Skeletal muscle tissue (tissue), 4 donors: ENCODE data around the gene LAMA2. TPM values are rescaled to one million over a fixed set of nuclear protein-coding genes. Genes with fewer than 3 reads are reported as not detected.

Experiments used
- H3K27ac ChIP-seq: one replicate; pipeline ENCODE4 v1.7.0; 2013; ENCODE audit warnings: mild to moderate bottlenecking, low read depth, low read length, inconsistent platforms
- H3K27me3 ChIP-seq, 3 donors: one replicate each; pipeline ENCODE4 v1.7.0; 2013; ENCODE audit warnings: low read length in 3 of 3; ENCODE audit not compliant: control insufficient read depth in 3 of 3, insufficient read depth in 3 of 3
- H3K36me3 ChIP-seq, 3 donors: one replicate each; pipeline ENCODE4 v1.7.0; 2013; ENCODE audit warnings: low read length in 3 of 3; ENCODE audit not compliant: control insufficient read depth in 3 of 3, insufficient read depth in 3 of 3
- H3K4me1 ChIP-seq, 3 donors: one replicate each; pipeline ENCODE4 v1.7.0; 2013; ENCODE audit warnings: low read length in 3 of 3, mild to moderate bottlenecking in 3 of 3; ENCODE audit not compliant: control insufficient read depth in 3 of 3, insufficient read depth in 3 of 3
- H3K4me3 ChIP-seq, 3 donors: one replicate each; pipeline ENCODE4 v1.7.0; 2013; ENCODE audit warnings: low read length in 3 of 3
- H3K9ac ChIP-seq, 3 donors: one replicate each; pipeline ENCODE4 v1.7.0; 2013; ENCODE audit warnings: low read length in 3 of 3, mild to moderate bottlenecking in 3 of 3, moderate library complexity in 2 of 3, low read depth in 1 of 3
- H3K9me3 ChIP-seq, 3 donors: one replicate each; pipeline ENCODE4 v1.7.0; 2013; ENCODE audit warnings: low read length in 3 of 3; ENCODE audit not compliant: control insufficient read depth in 3 of 3
- total RNA-seq: library from RNA; depleted of rRNA; stranded (reverse); fragments of >200 nt; gene quantifications from one replicate; pipeline ENCODE4 v1.2.3, GENCODE V29; 2014
- donor health status: Osteomylitis.

The LAMA2 gene
- total RNA-seq, 1 donor from 2014 or later: 187 TPM

DNA sequence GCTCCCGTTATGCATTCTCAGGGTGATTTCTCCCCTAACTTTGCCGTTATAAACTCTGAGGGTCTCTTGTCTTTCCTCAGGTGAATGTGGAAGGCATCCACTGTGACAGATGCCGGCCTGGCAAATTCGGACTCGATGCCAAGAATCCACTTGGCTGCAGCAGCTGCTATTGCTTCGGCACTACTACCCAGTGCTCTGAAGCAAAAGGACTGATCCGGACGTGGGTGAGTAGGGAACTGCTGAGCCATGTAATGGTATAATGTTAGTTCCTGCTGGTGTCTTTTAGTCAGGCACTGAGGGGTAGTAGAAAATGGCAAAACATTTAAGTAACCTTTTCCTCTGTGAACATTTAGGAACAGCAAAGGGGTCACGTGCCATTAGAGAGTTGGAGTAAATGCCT lies 431.6 kb downstream of the LAMA2 start:
- no peak overlapping the region for H3K9ac ChIP-seq
- no peaks in the 10 kb centered on the region for H3K27me3 ChIP-seq
- no peaks in the 10 kb centered on the region for H3K36me3 ChIP-seq
- H3K4me3 ChIP-seq: no peak overlapping the region
- no peaks in the 10 kb centered on the region for H3K4me1 ChIP-seq
- no peaks in the 10 kb centered on the region for H3K9me3 ChIP-seq
- H3K27ac ChIP-seq: no peak overlapping the region

DNA sequence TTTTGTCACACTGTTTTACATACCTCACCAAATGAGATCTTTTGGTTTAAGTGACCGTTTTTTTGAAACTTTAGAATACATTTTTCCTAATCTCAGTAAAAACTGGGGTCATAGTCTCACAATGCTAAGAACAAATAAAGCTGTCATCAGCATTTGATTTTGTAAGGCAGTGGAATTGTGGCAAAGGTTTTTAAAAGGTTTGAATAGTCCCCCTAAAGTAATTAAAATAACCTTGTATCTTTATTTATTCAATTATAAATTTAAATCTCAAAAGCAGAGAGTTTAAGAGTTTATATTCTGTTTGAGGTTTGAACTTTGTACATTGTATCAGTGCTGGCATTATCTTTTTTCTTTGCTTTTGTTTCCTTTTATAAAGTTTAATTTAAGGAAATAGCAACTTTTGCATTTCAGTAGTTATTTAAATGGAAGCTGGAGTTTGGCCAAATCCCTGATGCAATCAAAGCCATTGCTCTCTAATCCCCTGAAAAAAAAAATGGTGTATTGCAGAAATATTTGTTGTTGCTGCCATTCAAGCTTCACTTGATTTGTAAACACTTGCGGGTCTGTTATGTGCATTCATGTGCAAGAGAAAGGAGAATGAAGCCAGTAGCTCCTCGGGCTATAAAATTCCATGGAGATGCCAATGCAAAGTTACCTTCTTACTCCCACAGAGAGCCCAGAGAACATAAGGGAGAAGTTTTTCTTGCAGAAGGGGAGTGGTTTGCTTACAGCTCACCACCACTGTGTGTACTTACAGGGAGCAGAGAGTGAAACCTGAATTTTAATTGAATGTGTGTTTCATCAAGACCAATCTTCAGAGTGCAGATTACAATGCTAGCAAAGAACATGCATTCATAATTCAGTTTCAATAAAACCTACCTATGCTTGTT lies 435.2 kb downstream of the LAMA2 start:
- Histone ChIP-seq H3K9ac (no peak overlapping the region), H3K9me3 (no peaks in the 10 kb centered on the region), H3K27me3 (no peaks in the 10 kb centered on the region), H3K36me3 (peaks cover 0 to 5% (median 0%) of the 10 kb centered on the region in 3 donors), H3K27ac (no peak overlapping the region), H3K4me1 (no peaks in the 10 kb centered on the region), H3K4me3 (no peak overlapping the region)

DNA sequence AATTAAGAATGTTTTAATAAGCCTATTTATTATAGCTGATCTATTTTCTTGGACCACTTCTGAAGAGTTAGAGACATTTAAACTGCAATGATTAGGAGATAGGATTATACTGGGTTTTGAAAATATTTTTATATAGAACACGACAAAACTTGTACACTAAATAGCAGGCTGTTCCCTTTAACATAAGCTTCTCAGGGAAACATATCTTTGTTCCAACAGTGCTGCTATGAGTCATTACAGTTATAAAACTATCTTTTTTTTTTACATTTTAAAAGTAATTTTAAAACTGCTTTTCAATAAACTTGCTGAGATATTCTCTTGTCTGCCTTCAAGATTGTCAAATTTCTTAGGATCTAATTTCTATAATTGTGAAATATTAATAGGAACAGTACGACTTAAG lies 438.0 kb downstream of the LAMA2 start:
- Histone ChIP-seq H3K27me3 (no peaks in the 10 kb centered on the region), H3K9me3 (no peaks in the 10 kb centered on the region), H3K4me1 (no peaks in the 10 kb centered on the region), H3K9ac (no peak overlapping the region), H3K36me3 (peaks cover 0 to 8% (median 0%) of the 10 kb centered on the region in 3 donors), H3K4me3 (no peak overlapping the region), H3K27ac (no peak overlapping the region)

DNA sequence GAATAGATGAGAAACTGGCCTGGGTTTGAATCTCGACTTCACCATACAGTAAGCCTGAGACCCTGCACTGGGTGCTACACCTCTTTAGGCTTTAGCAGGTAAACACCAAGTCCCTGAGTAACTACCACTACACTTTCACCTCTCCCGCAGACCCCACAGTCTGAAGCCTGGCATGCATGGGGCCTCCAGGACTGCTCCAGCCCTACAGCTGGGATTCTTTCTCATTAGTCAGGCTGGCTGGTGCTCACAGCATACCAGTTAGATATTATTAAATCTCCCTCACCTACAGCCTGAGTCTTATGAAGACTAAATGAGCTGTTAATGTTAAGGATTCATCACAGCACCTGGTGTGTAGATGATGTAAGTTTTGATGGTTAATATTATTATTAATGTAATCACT lies 438.4 kb downstream of the LAMA2 start:
- Histone ChIP-seq H3K27me3 (no peaks in the 10 kb centered on the region), H3K27ac (no peak overlapping the region), H3K4me1 (no peaks in the 10 kb centered on the region), H3K4me3 (no peak overlapping the region), H3K9ac (no peak overlapping the region), H3K9me3 (no peaks in the 10 kb centered on the region), H3K36me3 (peaks cover 0 to 8% (median 0%) of the 10 kb centered on the region in 3 donors)

DNA sequence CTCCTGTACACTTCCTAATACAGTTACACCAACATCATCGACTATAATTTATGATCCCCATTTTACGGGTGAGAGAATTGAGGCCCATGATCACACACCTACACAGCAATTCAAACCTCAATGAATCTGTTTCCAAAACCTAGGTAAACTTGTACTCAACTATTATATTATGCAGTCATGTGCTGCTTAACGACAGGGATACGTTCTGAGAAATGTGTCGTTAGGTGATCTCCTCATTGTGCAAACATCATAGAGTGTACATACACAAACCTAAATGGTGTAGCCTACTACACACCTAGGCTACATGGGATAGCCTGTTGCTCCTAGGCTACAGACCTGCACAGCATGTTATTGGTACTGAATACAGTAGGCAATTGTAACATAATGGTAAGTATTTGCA lies 441.4 kb downstream of the LAMA2 start:
- Histone ChIP-seq H3K4me3 (no peak overlapping the region), H3K4me1 (no peaks in the 10 kb centered on the region), H3K9me3 (no peaks in the 10 kb centered on the region), H3K27ac (no peak overlapping the region), H3K9ac (no peak overlapping the region), H3K27me3 (no peaks in the 10 kb centered on the region), H3K36me3 (peaks cover 4 to 8% (median 5%) of the 10 kb centered on the region in 3 donors)

DNA sequence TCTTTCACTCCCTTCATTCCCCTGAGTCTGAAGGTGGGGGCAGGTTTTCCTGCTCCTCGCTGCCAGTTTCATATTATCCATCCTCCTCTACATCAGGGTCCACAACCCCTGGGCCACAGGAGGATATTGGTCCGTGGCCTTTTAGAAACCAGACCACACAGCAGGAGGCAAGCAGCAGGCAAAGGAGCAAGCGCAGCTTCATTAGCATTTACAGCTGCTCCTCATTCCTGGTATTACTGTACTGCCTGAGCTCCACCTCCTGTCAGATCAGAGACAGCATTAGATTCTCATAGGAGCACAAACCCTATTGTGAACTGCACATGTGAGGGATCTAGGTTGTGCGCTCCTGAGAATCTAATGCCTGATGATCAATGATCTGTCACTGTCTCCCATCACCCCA lies 446.7 kb downstream of the LAMA2 start:
- H3K4me3 ChIP-seq: no peak overlapping the region
- no peak overlapping the region for H3K27ac ChIP-seq
- peaks cover 4 to 5% (median 4%) of the 10 kb centered on the region in 3 donors for H3K36me3 ChIP-seq
- H3K27me3 ChIP-seq: no peaks in the 10 kb centered on the region
- no peak overlapping the region for H3K9ac ChIP-seq
- H3K9me3 ChIP-seq: no peaks in the 10 kb centered on the region
- H3K4me1 ChIP-seq: no peaks in the 10 kb centered on the region

DNA sequence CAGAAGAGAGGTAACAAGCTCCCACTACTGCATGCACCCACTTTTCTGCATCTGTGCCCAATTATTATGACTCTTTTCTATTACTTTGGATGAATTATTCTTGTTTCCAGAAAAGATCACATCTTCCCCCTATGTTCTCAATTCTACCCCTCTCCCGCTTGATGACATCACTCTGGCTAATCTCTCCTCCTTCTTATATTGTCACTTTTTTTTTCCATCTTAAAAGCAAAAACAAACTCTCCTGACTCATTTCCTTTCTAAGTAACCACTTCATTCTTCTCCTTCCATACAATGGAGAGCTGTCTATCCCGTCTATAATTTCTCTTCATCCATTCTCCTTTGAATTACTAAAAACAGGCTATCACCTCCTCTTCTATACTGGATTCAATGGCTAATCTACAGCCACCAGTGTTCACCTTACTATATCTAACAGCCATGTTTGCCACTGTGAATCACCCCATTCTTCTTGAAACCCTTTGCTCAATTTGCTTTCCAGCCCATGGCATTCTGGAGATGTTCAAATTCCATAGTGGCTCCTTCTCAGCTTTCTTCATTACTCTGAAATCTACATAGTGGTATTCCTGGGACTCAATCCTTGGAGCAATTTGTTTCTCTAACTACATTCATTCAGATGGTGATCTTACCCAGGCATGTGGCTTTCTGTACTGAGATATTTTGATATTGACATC lies 448.7 kb downstream of the LAMA2 start:
- no peak overlapping the region for H3K27ac ChIP-seq
- no peaks in the 10 kb centered on the region for H3K9me3 ChIP-seq
- H3K4me3 ChIP-seq: no peak overlapping the region
- H3K27me3 ChIP-seq: no peaks in the 10 kb centered on the region
- H3K36me3 ChIP-seq: peaks cover 4 to 5% (median 4%) of the 10 kb centered on the region in 3 donors
- H3K4me1 ChIP-seq: no peaks in the 10 kb centered on the region
- no peak overlapping the region for H3K9ac ChIP-seq

DNA sequence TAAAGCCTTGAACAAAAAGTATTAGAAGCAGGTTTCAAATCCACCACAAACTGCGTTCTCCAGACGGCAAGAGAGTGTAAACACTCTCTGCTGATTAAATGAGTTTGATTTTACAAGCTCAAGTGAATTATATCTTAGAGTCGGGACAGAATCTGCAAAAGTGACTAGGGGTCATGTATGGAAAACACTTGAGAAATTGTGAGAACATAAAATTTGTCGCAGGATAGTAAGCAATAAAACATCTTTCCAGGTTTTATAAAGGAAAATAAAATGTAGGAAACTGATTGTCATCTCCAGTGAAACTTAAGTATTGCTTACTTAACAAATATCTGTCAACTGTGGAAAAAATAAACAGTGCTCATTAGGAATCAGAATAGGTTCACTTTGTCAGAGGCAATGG lies 452.9 kb downstream of the LAMA2 start:
- H3K36me3 ChIP-seq: peaks cover 0 to 2% (median 0%) of the 10 kb centered on the region in 3 donors

DNA sequence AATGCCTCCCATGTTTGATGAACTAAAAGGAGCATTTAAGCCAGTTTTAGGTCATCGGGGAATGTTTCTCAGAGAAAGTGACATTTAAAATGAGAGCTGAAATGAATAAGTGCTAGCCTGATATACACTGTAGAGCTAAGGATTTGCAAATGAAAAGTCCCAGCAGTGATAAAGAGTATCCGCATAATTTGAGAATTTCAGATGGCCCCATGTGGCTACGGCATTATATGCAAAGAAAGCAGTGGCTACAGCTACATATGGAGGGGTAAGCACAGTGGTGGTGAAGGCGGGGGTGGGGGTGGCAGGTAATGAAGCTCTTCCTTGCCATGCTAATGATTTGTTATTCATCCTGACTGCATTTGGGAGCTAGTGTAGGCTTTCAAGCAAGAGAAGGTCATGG lies 455.7 kb downstream of the LAMA2 start:
- no peaks in the 10 kb centered on the region for H3K27me3 ChIP-seq
- H3K4me1 ChIP-seq: no peaks in the 10 kb centered on the region
- no peak overlapping the region for H3K9ac ChIP-seq
- H3K9me3 ChIP-seq: no peaks in the 10 kb centered on the region
- no peaks in the 10 kb centered on the region for H3K36me3 ChIP-seq
- no peak overlapping the region for H3K4me3 ChIP-seq
- no peak overlapping the region for H3K27ac ChIP-seq

More for the DNA sequence above, 452.9 kb downstream of the LAMA2 start:
- H3K4me3 ChIP-seq: no peak overlapping the region
- no peak overlapping the region for H3K9ac ChIP-seq
- no peaks in the 10 kb centered on the region for H3K27me3 ChIP-seq
- no peaks in the 10 kb centered on the region for H3K4me1 ChIP-seq
- H3K27ac ChIP-seq: no peak overlapping the region
- no peaks in the 10 kb centered on the region for H3K9me3 ChIP-seq

DNA sequence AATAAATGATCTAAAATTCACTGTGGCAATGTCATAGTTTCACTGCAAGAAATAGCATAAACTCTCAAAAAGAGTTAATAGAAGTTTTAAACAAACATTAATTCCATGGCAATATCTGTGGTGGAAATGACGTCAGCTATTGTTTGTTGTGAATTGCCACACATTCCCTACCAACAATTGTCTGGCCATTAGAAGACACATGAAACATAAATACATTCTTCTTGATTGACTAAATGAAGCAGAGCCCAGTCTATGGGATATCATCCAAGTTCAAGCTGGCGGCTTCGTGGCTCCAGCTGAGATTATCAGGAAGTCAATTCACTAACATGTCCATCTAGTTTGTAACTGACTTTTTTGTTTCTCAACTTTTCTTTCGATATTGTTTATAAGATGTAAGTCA lies 458.0 kb downstream of the LAMA2 start:
- no peaks in the 10 kb centered on the region for H3K27me3 ChIP-seq
- H3K9me3 ChIP-seq: no peaks in the 10 kb centered on the region
- no peak overlapping the region for H3K27ac ChIP-seq
- no peaks in the 10 kb centered on the region for H3K36me3 ChIP-seq
- H3K9ac ChIP-seq: no peak overlapping the region
- no peaks in the 10 kb centered on the region for H3K4me1 ChIP-seq
- H3K4me3 ChIP-seq: no peak overlapping the region
